SK-N-SH (cell line): ENCODE results near the gene RP9. TPM values are rescaled to one million over a fixed set of nuclear protein-coding genes. Genes with fewer than 3 reads are reported as not detected.

Experiments used
- CTCF ChIA-PET: fragments of 300-600, 350-600 bp; formaldehyde crosslinking; extraction: SDS; loops from one replicate; lab custom pipeline; 2021; lab: Yijun Ruan, JAX
- POLR2A ChIA-PET: fragments of 350-600 bp; sonication (Branson Sonifier 250); formaldehyde crosslinking; extraction: SDS; loops from one replicate; lab custom pipeline; 2020; ENCODE audit warnings: antibody characterized with exemption, inconsistent platforms; lab: Yijun Ruan, JAX
- DNase-seq: peaks from one replicate; pipeline ENCODE4 v3.0.0; 2012
- H2AFZ ChIP-seq: fragments of 200-600 bp; sonication (generic); 2 replicates; pipeline ENCODE4 v1.8.1; 2016; ENCODE audit warnings: antibody characterized with exemption, mild to moderate bottlenecking, low read depth
- H3F3A ChIP-seq: fragments of 200-600 bp; sonication (generic); replicated peaks from 2 replicates; pipeline ENCODE3; 2016; ENCODE audit warnings: antibody characterized with exemption, mild to moderate bottlenecking; ENCODE audit not compliant: insufficient read depth
- H3K27ac ChIP-seq, 2 experiments: fragments of 200-500 bp in 1 of 2; fragments of 200-600 bp in 1 of 2; sonication (Bioruptor generic) in 1 of 2; sonication (generic), shearing (Covaris generic) in 1 of 2; 2 replicates each; pipeline versions ENCODE4 v1.5.1 to v1.6.1; 2014 to 2016; ENCODE audit warnings: low read depth in 2 of 2, inconsistent platforms in 1 of 2, low read length in 1 of 2, mild to moderate bottlenecking in 1 of 2, mixed read lengths in 1 of 2
- H3K27me3 ChIP-seq: fragments of 200-600 bp; sonication (generic), shearing (Covaris generic); 2 replicates; pipeline ENCODE4 v1.6.1; 2016; ENCODE audit warnings: mixed run types; ENCODE audit not compliant: insufficient read depth
- H3K36me3 ChIP-seq, 2 experiments: fragments of 200-500 bp in 1 of 2; fragments of 200-600 bp in 1 of 2; sonication (Bioruptor generic) in 1 of 2; sonication (generic) in 1 of 2; replicated peaks in 1 of 2; 2 replicates each; pipeline versions ENCODE3 to v1.5.1; 2014 to 2016; ENCODE audit warnings: low read length in 1 of 2, mild to moderate bottlenecking in 1 of 2; ENCODE audit not compliant: insufficient read depth in 2 of 2, control insufficient read depth in 1 of 2
- H3K4me1 ChIP-seq, 2 experiments: fragments of 200-500 bp in 1 of 2; fragments of 200-600 bp in 1 of 2; sonication (Bioruptor generic) in 1 of 2; sonication (generic), shearing (Covaris generic) in 1 of 2; 2 replicates each; pipeline versions ENCODE4 v1.5.1 to v1.6.1; 2014 to 2016; ENCODE audit warnings: low read depth in 1 of 2, low read length in 1 of 2, mixed run types in 1 of 2; ENCODE audit not compliant: insufficient read depth in 2 of 2, control insufficient read depth in 1 of 2
- H3K4me2 ChIP-seq: fragments of 200-600 bp; sonication (generic), shearing (Covaris generic); 2 replicates; pipeline ENCODE4 v1.6.1; 2017; ENCODE audit warnings: mixed run types
- H3K4me3 ChIP-seq, 2 experiments: fragments of 200-500 bp in 1 of 2; fragments of 200-600 bp in 1 of 2; sonication (Bioruptor generic) in 1 of 2; sonication (generic), shearing (Covaris generic) in 1 of 2; 2 replicates each; pipeline versions ENCODE4 v1.5.1 to v1.8.1; 2014 to 2016; ENCODE audit warnings: low read depth in 2 of 2, inconsistent platforms in 1 of 2, low read length in 1 of 2, mild to moderate bottlenecking in 1 of 2, mixed read lengths in 1 of 2, moderate library complexity in 1 of 2
- H3K79me2 ChIP-seq: fragments of 200-600 bp; sonication (generic); 2 replicates; pipeline ENCODE4 v1.8.1; 2017; ENCODE audit warnings: mild to moderate bottlenecking; ENCODE audit not compliant: insufficient read depth
- H3K9ac ChIP-seq: fragments of 200-600 bp; sonication (generic); 2 replicates; pipeline ENCODE4 v1.6.1; 2017; ENCODE audit warnings: mixed run types
- H3K9me2 ChIP-seq: fragments of 200-600 bp; sonication (generic); 2 replicates; pipeline ENCODE4 v1.6.1; 2017; ENCODE audit warnings: mixed run types
- H3K9me3 ChIP-seq: fragments of 200-600 bp; sonication (generic); 2 replicates; pipeline ENCODE4 v1.6.1; 2017; ENCODE audit warnings: mixed run types, mild to moderate bottlenecking, moderate library complexity
- H4K20me1 ChIP-seq: fragments of 200-600 bp; sonication (generic); 2 replicates; pipeline ENCODE4 v1.6.1; 2017; ENCODE audit warnings: mild to moderate bottlenecking, mixed run types; ENCODE audit not compliant: insufficient read depth
- CHD2 ChIP-seq: fragments of 150-350 bp; IDR thresholded peaks from 2 replicates; pipeline ENCODE4 v1.6.1; 2018; ENCODE audit warnings: low read length; ENCODE audit not compliant: partially characterized antibody
- CTCF ChIP-seq: fragments of 200-600 bp; sonication (generic); IDR thresholded peaks from 2 replicates; pipeline ENCODE4 v1.6.1; 2017; ENCODE audit warnings: antibody characterized with exemption, mild to moderate bottlenecking, moderate library complexity
- EP300 ChIP-seq, 2 experiments: IDR thresholded peaks; 2 replicates each; pipeline versions ENCODE4 v1.4.0 to v1.6.1; 2012; ENCODE audit warnings: borderline replicate concordance in 1 of 2, low read depth in 1 of 2, low read length in 1 of 2
- EZH2phosphoT487 ChIP-seq: fragments of 200-600 bp; sonication (generic); IDR thresholded peaks from 2 replicates; pipeline ENCODE4 v1.6.1; 2017; ENCODE audit warnings: low read depth, mixed run types, mild to moderate bottlenecking, antibody characterized with exemption, moderate library complexity, borderline replicate concordance
- GATA2 ChIP-seq: sonication (generic); formaldehyde crosslinking; IDR thresholded peaks from 2 replicates; pipeline ENCODE4 v1.5.0; 2020; ENCODE audit warnings: mild to moderate bottlenecking, missing genetic modification reagents
- MAX ChIP-seq: IDR thresholded peaks from 2 replicates; pipeline ENCODE4 v1.4.0; 2012; ENCODE audit warnings: low read depth
- MXI1 ChIP-seq: IDR thresholded peaks from 2 replicates; pipeline ENCODE4 v1.6.1; 2012; ENCODE audit warnings: mild to moderate bottlenecking, low read depth, low read length, improper control_type of control experiment
- NFIC ChIP-seq: IDR thresholded peaks from 2 replicates; pipeline ENCODE4 v1.4.0; 2012; ENCODE audit warnings: borderline replicate concordance
- POLR2AphosphoS5 ChIP-seq: IDR thresholded peaks from 2 replicates; pipeline ENCODE4 v1.6.1; 2012; ENCODE audit warnings: low read depth, low read length
- SMC3 ChIP-seq: IDR thresholded peaks from 2 replicates; pipeline ENCODE4 v1.6.1; 2012; ENCODE audit warnings: low read depth, low read length, improper control_type of control experiment
- TCF12 ChIP-seq: IDR thresholded peaks from 2 replicates; pipeline ENCODE4 v1.4.0; 2012
- USF2 ChIP-seq: fragments of 150-350 bp; IDR thresholded peaks from 2 replicates; pipeline ENCODE4 v1.6.1; 2017; ENCODE audit warnings: antibody characterized with exemption, low read length, low read depth, borderline replicate concordance
- YY1 ChIP-seq: IDR thresholded peaks from 2 replicates; pipeline ENCODE4 v1.4.0; 2012; ENCODE audit warnings: low read depth, mild to moderate bottlenecking
- WGBS: methylation state at CpG from one replicate; pipeline ENCODE4 v1.1.6; 2017; ENCODE audit warnings: low lambda C conversion rate; 5-methylcytosine and 5-hydroxymethylcytosine counted together
- polyA plus RNA-seq, 3 experiments: library from polyadenylated mRNA; depleted of rRNA; stranded (reverse); fragments of >200 nt; gene quantifications; 2 replicates each; pipeline ENCODE4 v1.2.3, GENCODE V29; 2012

Gene RP9
- polyA plus RNA-seq, 1 of the 3 experiments (the other 2 are of a cell fraction) = 31.6 TPM

- POLR2A ChIA-PET = no interaction called here
- no peaks in the 10 kb centered on the region for H3K9me2 ChIP-seq
- H3K4me2 ChIP-seq = no peak overlapping the region
- H2AFZ ChIP-seq = no peak overlapping the region
- H3K4me1 ChIP-seq = no peaks in the 10 kb centered on the region
- TF ChIP-seq POLR2AphosphoS5 = no peak
- no peak for TF ChIP-seq SMC3
- no peak for TF ChIP-seq GATA2 (CRISPR knock-in tag)
- TF ChIP-seq CTCF = no peak
- no peak for TF ChIP-seq MXI1
- TF ChIP-seq YY1 = no peak
- TF ChIP-seq EP300 (IDR thresholded peaks at IDR 0.05; ENCODE audit: borderline replicate concordance in 1 of 2, low read depth in 1 of 2, low read length in 1 of 2) = no peak
- TF ChIP-seq EZH2phosphoT487 = no peak
- no peak for TF ChIP-seq CHD2
- TF ChIP-seq MAX = no peak
- no peak for TF ChIP-seq TCF12
- TF ChIP-seq USF2 = no peak
- TF ChIP-seq, all 33 proteins: peak for 0
- Histone ChIP-seq H3K9me3 (no peaks in the 10 kb centered on the region), H3F3A (peaks cover 5% of the 10 kb centered on the region), H3K36me3 (peaks cover 35 to 38% of the 10 kb centered on the region in 2 experiments), H3K27me3 (no peaks in the 10 kb centered on the region), H3K79me2 (no peaks in the 10 kb centered on the region), H3K27ac (no peak overlapping the region), H4K20me1 (no peaks in the 10 kb centered on the region), H3K9ac (no peak overlapping the region), H3K4me3 (no peak overlapping the region)
- WGBS = 97% methylated on average over 4 of the region's 4 CpGs
- CTCF ChIA-PET = interaction anchor here (2.4 kb wide), 1 partner anchor 15 kb away, joined by 13 read pairs; the partner anchor contains the start of gene RP9
- no peak for DNase-seq
Observed at GRCh38 chr7:33093266-33093665, 15.9 kb downstream of the RP9 start.

- no peak overlapping the region for H2AFZ ChIP-seq
- no peak overlapping the region for H3K9ac ChIP-seq
- WGBS = 76% methylated on average over 5 of the region's 5 CpGs
- no peak overlapping the region for H3K27ac ChIP-seq
- H4K20me1 ChIP-seq = no peaks in the 10 kb centered on the region
- no peak overlapping the region for H3K4me3 ChIP-seq
- TF ChIP-seq CTCF (0 out of 2 replicates have a peak, but pooled peaks have one; percentile 6), NFIC (no peak)
- no peaks in the 10 kb centered on the region for H3K79me2 ChIP-seq
- no peaks in the 10 kb centered on the region for H3K9me3 ChIP-seq
- H3K27me3 ChIP-seq = no peaks in the 10 kb centered on the region
- peaks cover 5% of the 10 kb centered on the region for H3F3A ChIP-seq
- no peaks in the 10 kb centered on the region for H3K4me1 ChIP-seq
- ChIA-PET POLR2A (no interaction called here), CTCF (interaction anchor here (1.0 to 2.4 kb wide), 3 partner anchors 11 to 325 kb away, joined by 3 to 13 read pairs (median 3); partner anchors contain the start of gene RP9)
- DNase-seq = no peak
- H3K36me3 ChIP-seq = peaks cover 19 to 27% of the 10 kb centered on the region in 2 experiments
- no peak overlapping the region for H3K4me2 ChIP-seq
- H3K9me2 ChIP-seq = no peaks in the 10 kb centered on the region
Observed at GRCh38 chr7:33091641-33092191, 17.5 kb downstream of the RP9 start.
